K562 (cell line): ENCODE data around the gene DBP. TPM values are rescaled to one million over a fixed set of nuclear protein-coding genes. Genes with fewer than 3 reads are reported as not detected.

Experiments used
- CEBPB ChIP-seq: fragments of 450-650 bp; IDR thresholded peaks from 2 replicates; pipeline ENCODE4 v1.6.1; 2016; ENCODE audit warnings: missing genetic modification characterization, missing compliant biosample characterization
- GTF2E2 ChIP-seq: fragments of 200-800 bp; sonication (Bioruptor generic); IDR thresholded peaks from 2 replicates; pipeline ENCODE4 v1.6.1; 2016; ENCODE audit warnings: missing genetic modification characterization, missing compliant biosample characterization
- HDGF ChIP-seq: fragments of 450-650 bp; IDR thresholded peaks from 2 replicates; pipeline ENCODE4 v1.6.1; 2016
- PTRF ChIP-seq: fragments of 450-650 bp; IDR thresholded peaks from 2 replicates; pipeline ENCODE4 v1.6.1; 2016; ENCODE audit warnings: mild to moderate bottlenecking, missing genetic modification characterization, missing compliant biosample characterization
- PURB ChIP-seq: sonication (generic); formaldehyde crosslinking; IDR thresholded peaks from 2 replicates; pipeline ENCODE4 v1.9.0; 2021; ENCODE audit warnings: low read depth, mild to moderate bottlenecking, missing genetic modification reagents
- RBM14 ChIP-seq: fragments of 200-400 bp; formaldehyde crosslinking; IDR thresholded peaks from 2 replicates; pipeline ENCODE4 v1.6.1; 2018; ENCODE audit warnings: low read depth, mild to moderate bottlenecking, low read length, moderate library complexity, borderline replicate concordance; ENCODE audit not compliant: insufficient read depth
- ZBTB1 ChIP-seq: sonication (generic); formaldehyde crosslinking; IDR thresholded peaks from 2 replicates; pipeline ENCODE4 v1.8.1; 2023; ENCODE audit warnings: missing genetic modification reagents, low read depth, mild to moderate bottlenecking, borderline replicate concordance
- polyA plus RNA-seq, 8 experiments: library from polyadenylated mRNA; depleted of rRNA in 4 of 8; stranded (reverse) in 5 of 8; unstranded in 3 of 8; fragments of >200 nt; fragmentation: Nextera tagmentation in 2 of 8; fragmentation: Illumina TruSeq in 1 of 8; extraction: Ambion mirVana in 2 of 8; extraction: Trizol in 1 of 8; gene quantifications; 2 replicates each; pipeline versions ENCODE4 v1.2.1 to v1.2.3, GENCODE V29; 2011 to 2014; ENCODE audit warnings: inconsistent platforms in 1 of 8, missing spikeins in 1 of 8
- total RNA-seq, 7 experiments: library from RNA; depleted of rRNA in 6 of 7; stranded (reverse); fragments of >200 nt in 6 of 7; fragmentation: Illumina TruSeq in 2 of 7; extraction: Trizol in 2 of 7; gene quantifications; 2 replicates each; pipeline versions ENCODE4 v1.2.1 to v1.2.3, GENCODE V29; 2011 to 2021; ENCODE audit warnings: low replicate concordance in 1 of 7
- TF ChIP-seq, protein P1 (sequence below), 2 experiments: fragments of 450-650 bp; IDR thresholded peaks; 2 replicates each; pipeline ENCODE4 v1.6.1; 2016; ENCODE audit warnings: mild to moderate bottlenecking in 2 of 2, borderline replicate concordance in 1 of 2, low read depth in 1 of 2, moderate library complexity in 1 of 2
- TF ChIP-seq, protein P2 (sequence below): sonication (generic); formaldehyde crosslinking; IDR thresholded peaks from 2 replicates; pipeline ENCODE4 v1.8.0; 2023; ENCODE audit warnings: mild to moderate bottlenecking, missing genetic modification reagents
- TF ChIP-seq, protein P3 (sequence below): sonication (generic); formaldehyde crosslinking; IDR thresholded peaks from 2 replicates; pipeline ENCODE4 v1.8.1; 2023; ENCODE audit warnings: mild to moderate bottlenecking, missing genetic modification reagents
- TF ChIP-seq, protein P4 (sequence below): IDR thresholded peaks from 2 replicates; pipeline ENCODE4 v1.6.1; 2012; ENCODE audit warnings: low read depth, low read length, improper control_type of control experiment, borderline replicate concordance

The DBP gene
- total and polyA plus RNA-seq, 9 of the 15 experiments (the other 6 are each of a cell fraction or from before 2014, with no cell fraction given): 0.25 to 5.5 (median 1.8) TPM

DNA sequence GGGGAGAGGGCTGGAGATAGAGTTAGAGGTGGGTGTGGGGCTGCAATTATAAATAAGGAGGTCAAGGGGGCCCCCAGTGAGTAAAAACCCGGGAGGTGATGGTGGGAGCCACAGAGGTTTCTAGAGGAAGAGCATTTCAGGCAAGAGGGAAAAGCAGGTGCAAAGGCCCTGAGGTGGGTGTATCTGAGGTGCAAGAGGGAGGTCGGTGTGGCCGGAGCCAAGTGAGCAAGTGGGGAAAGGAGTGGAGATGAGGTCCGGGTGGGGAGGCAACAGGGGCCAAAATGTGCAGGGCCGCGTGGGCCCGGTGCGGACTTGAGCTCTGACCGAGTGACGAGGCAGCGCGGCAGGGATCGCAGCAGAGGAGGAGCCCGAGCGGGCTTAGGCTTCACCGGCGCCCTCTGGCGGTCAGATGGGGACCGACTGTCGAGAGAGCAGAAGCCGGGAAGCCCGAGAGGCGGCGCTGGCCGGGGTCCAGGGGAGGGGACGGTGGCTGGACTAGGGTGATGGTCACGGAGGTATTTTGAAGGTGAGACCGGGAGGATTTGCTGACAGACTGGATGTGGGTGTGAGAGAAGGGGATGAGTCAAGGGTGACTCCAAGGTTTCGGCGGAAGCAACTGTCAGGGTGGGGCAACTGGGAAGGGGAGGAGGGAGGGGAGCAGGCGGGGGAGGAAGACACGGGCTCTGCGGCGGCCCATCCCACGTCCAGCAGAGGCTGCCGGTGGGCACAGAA, 48.3 kb downstream of the DBP start (continued):
- TF ChIP-seq, protein P1, sequence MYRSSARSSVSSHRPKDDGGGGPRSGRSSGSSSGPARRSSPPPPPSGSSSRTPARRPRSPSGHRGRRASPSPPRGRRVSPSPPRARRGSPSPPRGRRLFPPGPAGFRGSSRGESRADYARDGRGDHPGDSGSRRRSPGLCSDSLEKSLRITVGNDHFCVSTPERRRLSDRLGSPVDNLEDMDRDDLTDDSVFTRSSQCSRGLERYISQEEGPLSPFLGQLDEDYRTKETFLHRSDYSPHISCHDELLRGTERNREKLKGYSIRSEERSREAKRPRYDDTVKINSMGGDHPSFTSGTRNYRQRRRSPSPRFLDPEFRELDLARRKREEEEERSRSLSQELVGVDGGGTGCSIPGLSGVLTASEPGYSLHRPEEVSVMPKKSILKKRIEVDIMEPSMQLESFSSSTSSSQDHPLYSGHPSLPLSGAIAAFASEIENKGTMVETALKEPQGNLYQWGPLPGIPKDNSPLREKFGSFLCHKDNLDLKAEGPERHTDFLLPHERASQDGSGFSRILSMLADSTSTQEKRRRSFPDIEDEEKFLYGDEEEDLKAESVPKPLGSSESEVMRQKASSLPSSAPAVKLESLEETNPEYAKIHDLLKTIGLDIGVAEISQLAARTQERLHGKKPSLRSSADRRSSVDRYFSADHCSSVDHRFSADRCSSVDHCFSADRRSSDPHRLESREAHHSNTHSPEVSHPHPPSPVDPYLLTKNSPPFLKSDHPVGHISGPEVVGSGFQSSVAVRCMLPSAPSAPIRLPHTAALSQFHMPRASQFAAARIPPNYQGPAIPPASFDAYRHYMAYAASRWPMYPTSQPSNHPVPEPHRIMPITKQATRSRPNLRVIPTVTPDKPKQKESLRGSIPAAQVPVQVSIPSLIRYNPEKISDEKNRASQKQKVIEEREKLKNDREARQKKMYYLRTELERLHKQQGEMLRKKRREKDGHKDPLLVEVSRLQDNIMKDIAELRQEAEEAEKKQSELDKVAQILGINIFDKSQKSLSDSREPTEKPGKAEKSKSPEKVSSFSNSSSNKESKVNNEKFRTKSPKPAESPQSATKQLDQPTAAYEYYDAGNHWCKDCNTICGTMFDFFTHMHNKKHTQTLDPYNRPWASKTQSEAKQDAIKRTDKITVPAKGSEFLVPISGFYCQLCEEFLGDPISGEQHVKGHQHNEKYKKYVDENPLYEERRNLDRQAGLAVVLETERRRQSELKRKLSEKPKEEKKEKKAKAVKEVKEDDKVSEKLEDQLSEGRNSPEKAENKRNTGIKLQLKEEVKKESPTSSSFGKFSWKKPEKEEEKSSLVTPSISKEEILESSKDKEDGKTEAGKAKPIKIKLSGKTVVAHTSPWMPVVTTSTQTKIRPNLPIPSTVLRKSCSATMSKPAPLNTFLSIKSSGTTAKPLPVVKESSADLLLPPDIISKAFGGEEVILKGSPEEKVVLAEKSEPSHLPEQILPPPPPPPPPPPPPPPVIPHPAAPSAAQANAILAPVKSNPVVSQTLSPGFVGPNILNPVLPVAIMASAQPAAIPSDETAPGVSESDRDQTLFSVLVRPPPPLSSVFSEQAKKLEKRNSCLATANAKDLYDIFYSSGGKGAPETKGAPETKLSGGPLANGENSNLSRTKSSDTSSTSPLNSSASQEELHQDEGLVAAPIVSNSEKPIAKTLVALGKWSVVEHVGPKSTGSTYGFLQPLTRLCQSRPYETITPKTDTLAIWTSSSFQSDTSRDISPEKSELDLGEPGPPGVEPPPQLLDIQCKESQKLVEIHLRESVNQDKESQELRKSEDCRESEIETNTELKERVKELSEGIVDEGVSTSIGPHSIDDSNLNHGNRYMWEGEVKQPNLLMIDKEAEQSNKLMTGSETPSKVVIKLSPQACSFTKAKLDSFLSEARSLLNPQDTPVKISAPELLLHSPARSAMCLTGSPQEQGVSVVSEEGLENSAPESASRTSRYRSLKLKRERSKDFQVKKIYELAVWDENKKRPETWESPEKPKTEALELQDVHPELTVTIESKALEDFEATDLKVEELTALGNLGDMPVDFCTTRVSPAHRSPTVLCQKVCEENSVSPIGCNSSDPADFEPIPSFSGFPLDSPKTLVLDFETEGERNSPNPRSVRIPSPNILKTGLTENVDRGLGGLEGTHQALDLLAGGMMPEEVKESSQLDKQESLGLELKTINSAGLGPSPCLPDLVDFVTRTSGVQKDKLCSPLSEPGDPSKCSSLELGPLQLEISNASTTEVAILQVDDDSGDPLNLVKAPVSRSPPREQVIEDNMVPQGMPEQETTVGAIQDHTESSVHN (IDR thresholded peaks at IDR 0.05; ENCODE audit: borderline replicate concordance in 1 of 2, low read depth in 1 of 2): no peak
- TF ChIP-seq HDGF (peak; percentile 100), CEBPB (tag) (peak; percentile 40; the same call in 1 of the 2 replicates), PURB (CRISPR knock-in tag) (no peak), PTRF (no peak), ZBTB1 (CRISPR knock-in tag) (peak; percentile 72; the same call in 1 of the 2 replicates), GTF2E2 (tag) (no peak), RBM14 (0 out of 2 replicates have a peak, but pooled peaks have one; percentile 65)
- TF ChIP-seq, protein P2, sequence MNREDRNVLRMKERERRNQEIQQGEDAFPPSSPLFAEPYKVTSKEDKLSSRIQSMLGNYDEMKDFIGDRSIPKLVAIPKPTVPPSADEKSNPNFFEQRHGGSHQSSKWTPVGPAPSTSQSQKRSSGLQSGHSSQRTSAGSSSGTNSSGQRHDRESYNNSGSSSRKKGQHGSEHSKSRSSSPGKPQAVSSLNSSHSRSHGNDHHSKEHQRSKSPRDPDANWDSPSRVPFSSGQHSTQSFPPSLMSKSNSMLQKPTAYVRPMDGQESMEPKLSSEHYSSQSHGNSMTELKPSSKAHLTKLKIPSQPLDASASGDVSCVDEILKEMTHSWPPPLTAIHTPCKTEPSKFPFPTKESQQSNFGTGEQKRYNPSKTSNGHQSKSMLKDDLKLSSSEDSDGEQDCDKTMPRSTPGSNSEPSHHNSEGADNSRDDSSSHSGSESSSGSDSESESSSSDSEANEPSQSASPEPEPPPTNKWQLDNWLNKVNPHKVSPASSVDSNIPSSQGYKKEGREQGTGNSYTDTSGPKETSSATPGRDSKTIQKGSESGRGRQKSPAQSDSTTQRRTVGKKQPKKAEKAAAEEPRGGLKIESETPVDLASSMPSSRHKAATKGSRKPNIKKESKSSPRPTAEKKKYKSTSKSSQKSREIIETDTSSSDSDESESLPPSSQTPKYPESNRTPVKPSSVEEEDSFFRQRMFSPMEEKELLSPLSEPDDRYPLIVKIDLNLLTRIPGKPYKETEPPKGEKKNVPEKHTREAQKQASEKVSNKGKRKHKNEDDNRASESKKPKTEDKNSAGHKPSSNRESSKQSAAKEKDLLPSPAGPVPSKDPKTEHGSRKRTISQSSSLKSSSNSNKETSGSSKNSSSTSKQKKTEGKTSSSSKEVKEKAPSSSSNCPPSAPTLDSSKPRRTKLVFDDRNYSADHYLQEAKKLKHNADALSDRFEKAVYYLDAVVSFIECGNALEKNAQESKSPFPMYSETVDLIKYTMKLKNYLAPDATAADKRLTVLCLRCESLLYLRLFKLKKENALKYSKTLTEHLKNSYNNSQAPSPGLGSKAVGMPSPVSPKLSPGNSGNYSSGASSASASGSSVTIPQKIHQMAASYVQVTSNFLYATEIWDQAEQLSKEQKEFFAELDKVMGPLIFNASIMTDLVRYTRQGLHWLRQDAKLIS (CRISPR knock-in tag): peak; percentile 60; the same call in 1 of the 2 replicates
- TF ChIP-seq, protein P3, sequence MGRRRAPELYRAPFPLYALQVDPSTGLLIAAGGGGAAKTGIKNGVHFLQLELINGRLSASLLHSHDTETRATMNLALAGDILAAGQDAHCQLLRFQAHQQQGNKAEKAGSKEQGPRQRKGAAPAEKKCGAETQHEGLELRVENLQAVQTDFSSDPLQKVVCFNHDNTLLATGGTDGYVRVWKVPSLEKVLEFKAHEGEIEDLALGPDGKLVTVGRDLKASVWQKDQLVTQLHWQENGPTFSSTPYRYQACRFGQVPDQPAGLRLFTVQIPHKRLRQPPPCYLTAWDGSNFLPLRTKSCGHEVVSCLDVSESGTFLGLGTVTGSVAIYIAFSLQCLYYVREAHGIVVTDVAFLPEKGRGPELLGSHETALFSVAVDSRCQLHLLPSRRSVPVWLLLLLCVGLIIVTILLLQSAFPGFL (CRISPR knock-in tag): no peak
- TF ChIP-seq, protein P4, sequence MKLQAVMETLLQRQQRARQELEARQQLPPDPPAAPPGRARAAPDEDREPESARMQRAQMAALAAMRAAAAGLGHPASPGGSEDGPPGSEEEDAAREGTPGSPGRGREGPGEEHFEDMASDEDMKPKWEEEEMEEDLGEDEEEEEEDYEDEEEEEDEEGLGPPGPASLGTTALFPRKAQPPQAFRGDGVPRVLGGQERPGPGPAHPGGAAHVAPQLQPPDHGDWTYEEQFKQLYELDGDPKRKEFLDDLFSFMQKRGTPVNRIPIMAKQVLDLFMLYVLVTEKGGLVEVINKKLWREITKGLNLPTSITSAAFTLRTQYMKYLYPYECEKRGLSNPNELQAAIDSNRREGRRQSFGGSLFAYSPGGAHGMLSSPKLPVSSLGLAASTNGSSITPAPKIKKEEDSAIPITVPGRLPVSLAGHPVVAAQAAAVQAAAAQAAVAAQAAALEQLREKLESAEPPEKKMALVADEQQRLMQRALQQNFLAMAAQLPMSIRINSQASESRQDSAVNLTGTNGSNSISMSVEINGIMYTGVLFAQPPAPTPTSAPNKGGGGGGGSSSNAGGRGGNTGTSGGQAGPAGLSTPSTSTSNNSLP: no peak
